ENCODE measurements around the gene AOX1.

The AOX1 gene

DNA sequence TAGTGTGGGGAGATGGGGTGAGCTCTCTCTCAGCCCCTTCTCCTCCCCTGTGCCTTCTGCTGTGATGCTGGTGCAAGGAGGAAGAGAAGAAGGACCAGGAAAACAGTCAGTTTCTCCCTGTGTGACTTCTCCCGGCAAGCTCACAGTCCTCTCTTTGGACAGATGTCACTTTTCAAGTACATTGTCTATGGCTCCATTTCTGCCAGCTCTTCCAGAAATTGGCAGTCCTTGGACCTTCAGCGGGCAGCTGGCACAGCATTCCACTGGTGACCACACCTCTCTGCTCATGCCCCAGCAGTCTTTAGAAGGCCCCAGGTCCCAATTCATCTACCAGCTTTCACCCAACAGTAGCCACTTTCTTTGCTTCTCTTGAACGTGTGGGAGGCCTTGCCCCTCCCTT lies 63.9 kb downstream of the AOX1 start:
- Histone ChIP-seq H3K36me3 (replicated peaks) (no peaks in the 10 kb centered on the region), H3K27me3 (replicated peaks) (no peaks in the 10 kb centered on the region), H3K27ac (no peak overlapping the region), H3K4me3 (ENCODE audit: low read depth, low read length) (no peak overlapping the region)
- in situ Hi-C loops (cut with HindIII; ENCODE audit: low pct_ligation_motif_present, low sequenced_read_pairs), result no loop called here
- TF ChIP-seq, protein P1, sequence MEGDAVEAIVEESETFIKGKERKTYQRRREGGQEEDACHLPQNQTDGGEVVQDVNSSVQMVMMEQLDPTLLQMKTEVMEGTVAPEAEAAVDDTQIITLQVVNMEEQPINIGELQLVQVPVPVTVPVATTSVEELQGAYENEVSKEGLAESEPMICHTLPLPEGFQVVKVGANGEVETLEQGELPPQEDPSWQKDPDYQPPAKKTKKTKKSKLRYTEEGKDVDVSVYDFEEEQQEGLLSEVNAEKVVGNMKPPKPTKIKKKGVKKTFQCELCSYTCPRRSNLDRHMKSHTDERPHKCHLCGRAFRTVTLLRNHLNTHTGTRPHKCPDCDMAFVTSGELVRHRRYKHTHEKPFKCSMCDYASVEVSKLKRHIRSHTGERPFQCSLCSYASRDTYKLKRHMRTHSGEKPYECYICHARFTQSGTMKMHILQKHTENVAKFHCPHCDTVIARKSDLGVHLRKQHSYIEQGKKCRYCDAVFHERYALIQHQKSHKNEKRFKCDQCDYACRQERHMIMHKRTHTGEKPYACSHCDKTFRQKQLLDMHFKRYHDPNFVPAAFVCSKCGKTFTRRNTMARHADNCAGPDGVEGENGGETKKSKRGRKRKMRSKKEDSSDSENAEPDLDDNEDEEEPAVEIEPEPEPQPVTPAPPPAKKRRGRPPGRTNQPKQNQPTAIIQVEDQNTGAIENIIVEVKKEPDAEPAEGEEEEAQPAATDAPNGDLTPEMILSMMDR (IDR thresholded peaks at IDR 0.05; ENCODE audit: low read depth, low read length, missing control alignments), result no peak
- no peak for DNase-seq

DNA sequence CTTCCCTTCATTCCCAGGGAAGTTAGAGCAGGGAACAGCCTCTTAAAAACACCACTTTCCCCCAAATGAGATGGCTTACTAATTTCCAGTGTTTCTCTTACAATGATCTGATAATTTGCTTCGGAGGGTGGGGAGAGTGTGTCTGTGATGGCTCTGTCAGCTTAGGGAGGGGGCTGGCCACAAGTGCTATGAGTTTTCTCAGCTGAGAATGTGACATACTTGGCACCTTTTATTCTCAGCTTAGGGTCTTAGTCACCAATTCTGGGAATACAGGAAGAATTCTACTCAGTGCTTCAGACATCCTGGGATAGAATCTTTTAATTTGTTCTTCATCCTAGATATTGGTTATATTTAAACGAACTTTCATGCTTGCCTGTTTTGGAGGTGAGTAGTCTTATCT lies 64.4 kb downstream of the AOX1 start:
- Histone ChIP-seq H3K4me3 (ENCODE audit: low read depth, low read length) (no peak overlapping the region), H3K27me3 (replicated peaks) (no peaks in the 10 kb centered on the region), H3K36me3 (replicated peaks) (no peaks in the 10 kb centered on the region), H3K27ac (no peak overlapping the region)
- in situ Hi-C loops (cut with HindIII; ENCODE audit: low pct_ligation_motif_present, low sequenced_read_pairs), result no loop called here
- TF ChIP-seq, protein P1 (IDR thresholded peaks at IDR 0.05; ENCODE audit: low read depth, low read length, missing control alignments), result no peak
- DNase-seq, result no peak

DNA sequence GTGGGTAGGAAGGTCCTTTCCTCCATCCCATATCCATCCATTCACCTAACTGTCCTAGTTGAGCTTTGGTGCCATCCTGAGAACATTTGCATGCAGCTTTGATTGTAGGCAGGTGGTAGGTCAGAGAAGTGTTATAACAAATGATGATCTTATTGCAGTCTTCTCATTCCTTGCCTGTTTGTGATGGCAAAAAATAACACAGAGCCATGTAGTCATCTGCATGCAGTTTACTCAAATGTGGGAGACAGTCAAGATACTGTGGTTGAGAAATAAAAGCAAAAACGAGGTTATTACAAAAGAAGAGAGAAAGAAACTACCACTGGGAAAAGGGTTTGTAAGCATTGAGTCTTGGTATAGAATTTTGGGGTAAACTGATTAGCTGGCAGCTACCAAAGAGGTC lies 66.3 kb downstream of the AOX1 start:
- Histone ChIP-seq H3K4me3 (ENCODE audit: low read depth, low read length) (no peak overlapping the region), H3K27me3 (replicated peaks) (no peaks in the 10 kb centered on the region), H3K27ac (no peak overlapping the region), H3K36me3 (replicated peaks) (no peaks in the 10 kb centered on the region)
- DNase-seq, result no peak
- TF ChIP-seq, protein P1 (IDR thresholded peaks at IDR 0.05; ENCODE audit: low read depth, low read length, missing control alignments), result no peak
- in situ Hi-C loops (cut with HindIII; ENCODE audit: low pct_ligation_motif_present, low sequenced_read_pairs), result no loop called here

DNA sequence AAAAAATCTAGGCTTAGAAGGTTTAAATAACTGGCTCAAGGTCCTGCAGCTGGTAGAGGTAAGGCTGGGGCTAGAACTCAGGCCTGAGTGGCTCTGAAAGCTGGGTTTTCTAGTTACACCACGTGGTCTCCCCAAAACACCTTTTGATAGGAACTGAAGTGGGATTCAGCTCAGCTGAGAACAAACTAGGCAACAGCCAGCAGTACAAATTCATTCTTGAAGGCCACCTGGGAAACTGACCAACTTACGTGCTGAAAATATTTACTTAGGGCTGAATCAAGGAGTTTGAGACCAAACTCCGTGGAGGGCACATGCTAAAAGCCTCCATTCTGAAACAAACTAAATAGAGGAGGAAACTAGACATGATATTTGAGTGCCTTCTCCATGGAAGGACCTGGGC lies 67.2 kb downstream of the AOX1 start:
- Histone ChIP-seq H3K4me3 (ENCODE audit: low read depth, low read length) (no peak overlapping the region), H3K36me3 (replicated peaks) (no peaks in the 10 kb centered on the region), H3K27me3 (replicated peaks) (no peaks in the 10 kb centered on the region), H3K27ac (no peak overlapping the region)
- TF ChIP-seq, protein P1 (IDR thresholded peaks at IDR 0.05; ENCODE audit: low read depth, low read length, missing control alignments), result no peak
- in situ Hi-C loops (cut with HindIII; ENCODE audit: low pct_ligation_motif_present, low sequenced_read_pairs), result no loop called here
- no peak for DNase-seq

DNA sequence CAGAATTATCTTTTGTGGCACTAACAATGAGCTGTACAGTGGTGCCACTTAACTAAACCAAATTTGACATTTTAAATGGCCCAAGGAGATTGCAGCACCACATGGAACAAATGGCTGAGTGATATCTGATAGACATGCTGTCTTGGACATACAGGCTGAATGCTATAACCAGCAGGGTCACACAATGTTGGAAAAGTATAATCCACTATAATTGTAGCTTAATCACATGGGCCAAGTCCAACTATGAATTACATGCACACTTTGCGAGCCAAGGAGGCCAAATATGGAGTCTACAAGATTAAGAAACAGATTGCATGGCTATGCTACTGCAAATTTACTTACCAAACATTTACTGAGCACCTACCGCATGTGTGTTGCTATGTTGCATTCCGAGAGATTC lies 69.0 kb downstream of the AOX1 start:
- in situ Hi-C loops (cut with HindIII; ENCODE audit: low pct_ligation_motif_present, low sequenced_read_pairs), result no loop called here
- Histone ChIP-seq H3K27ac (no peak overlapping the region), H3K27me3 (replicated peaks) (no peaks in the 10 kb centered on the region), H3K4me3 (ENCODE audit: low read depth, low read length) (no peak overlapping the region), H3K36me3 (replicated peaks) (no peaks in the 10 kb centered on the region)
- DNase-seq, result no peak
- TF ChIP-seq, protein P1 (IDR thresholded peaks at IDR 0.05; ENCODE audit: low read depth, low read length, missing control alignments), result no peak

DNA sequence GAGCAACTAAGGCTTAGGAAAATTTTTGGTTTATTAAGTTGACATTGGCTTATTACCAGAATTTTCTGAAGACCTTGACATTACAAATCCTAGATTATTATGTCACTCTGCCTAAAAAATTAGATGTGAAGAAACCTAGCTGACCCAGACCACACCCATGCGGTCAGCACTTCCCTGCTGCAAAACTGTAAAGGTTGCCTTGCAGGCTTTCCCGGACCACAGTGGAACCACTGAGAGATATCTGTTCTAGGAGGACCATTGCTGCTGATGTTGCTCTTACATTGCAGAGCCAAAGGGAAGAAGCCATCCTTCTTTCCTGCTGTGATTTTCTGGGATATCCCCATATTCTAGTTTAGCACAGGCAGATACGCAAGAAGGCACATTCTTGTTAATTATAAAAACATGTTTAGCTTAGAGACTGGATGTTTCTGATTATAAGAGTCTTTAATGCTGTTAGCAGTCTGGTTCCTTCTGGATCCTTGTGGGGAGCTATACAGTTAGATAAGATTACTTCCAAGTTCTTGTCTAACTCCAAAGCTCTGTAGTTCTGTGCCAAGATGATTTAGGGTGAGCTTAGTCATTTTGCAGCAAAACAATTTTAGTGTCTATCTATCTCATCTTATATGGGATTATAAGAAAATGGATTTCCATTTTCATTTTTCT lies 70.2 kb downstream of the AOX1 start:
- no peaks in the 10 kb centered on the region for H3K27me3 ChIP-seq (replicated peaks)
- no peak for DNase-seq
- in situ Hi-C loops (cut with HindIII; ENCODE audit: low pct_ligation_motif_present, low sequenced_read_pairs), result no loop called here
- TF ChIP-seq, protein P1 (IDR thresholded peaks at IDR 0.05; ENCODE audit: low read depth, low read length, missing control alignments), result no peak
- no peaks in the 10 kb centered on the region for H3K36me3 ChIP-seq (replicated peaks)
- H3K4me3 ChIP-seq (ENCODE audit: low read depth, low read length), result no peak overlapping the region
- H3K27ac ChIP-seq, result no peak overlapping the region
